Activated CD8-positive, alpha-beta memory T cell treated with anti-CD3 and anti-CD28 coated beads for 4 hours (primary cell): ENCODE data around the gene MACROD2.

Experiments
- DNase-seq, 2 donors: peaks; one replicate each; pipeline ENCODE4 v3.0.0-alpha.2; 2020; ENCODE audit warnings: low read depth in 2 of 2

The MACROD2 gene

DNA sequence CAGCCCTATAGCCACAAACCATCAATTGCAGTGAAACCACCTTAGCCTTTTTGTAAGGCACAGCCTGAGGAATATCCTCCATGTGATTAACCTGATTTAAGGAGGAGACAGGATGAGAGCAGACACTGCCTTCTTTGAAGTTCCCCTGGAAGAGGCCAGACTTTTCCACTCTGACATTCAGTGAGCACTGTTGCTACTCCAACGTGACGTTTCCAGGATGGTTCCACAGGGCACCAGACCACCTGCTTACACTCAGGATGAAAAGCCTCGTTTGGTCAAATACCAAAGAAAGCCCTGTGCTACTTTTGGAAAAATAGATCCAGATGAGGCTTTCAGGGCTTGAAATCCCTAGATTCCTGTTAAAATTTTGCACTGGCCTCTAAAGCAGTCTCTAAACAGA is 1444.2 kb downstream of the MACROD2 start:
- no peak for DNase-seq

DNA sequence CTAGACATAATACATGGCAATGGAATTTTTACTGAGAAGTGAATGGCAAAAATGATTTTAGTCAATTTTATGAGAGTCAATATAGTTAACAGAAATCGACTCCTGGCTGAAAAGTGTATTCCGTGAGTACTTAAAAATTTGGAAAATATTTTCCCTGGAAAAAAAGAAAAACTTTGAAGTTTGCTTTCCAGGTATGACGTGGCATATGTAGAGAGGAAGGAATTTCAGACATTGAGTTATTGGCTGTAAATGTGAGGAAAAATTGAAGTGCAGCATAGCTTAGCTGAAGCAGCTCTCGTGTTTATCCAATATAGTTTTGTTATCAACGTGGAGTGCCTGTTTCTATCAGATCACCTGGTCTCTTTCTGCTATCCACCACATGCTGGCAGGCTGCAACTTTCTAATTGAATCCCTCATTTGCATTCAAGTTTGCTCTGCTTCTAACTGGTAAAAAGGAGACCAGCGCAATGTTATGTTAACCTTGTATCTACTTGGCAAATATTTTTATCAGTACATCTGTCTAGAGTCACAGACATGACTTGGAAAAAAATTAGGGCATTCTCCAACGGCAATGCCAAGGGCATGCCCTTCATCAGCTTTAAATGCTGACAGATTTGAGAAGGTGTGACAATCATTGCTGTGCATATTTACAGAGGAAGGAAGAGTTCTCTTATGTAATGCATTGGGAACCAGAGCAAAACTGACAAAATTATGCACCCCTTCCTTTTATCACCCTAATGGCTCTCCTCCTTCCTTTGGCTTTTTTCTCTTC is 1444.9 kb downstream of the MACROD2 start:
- DNase-seq = no peak

DNA sequence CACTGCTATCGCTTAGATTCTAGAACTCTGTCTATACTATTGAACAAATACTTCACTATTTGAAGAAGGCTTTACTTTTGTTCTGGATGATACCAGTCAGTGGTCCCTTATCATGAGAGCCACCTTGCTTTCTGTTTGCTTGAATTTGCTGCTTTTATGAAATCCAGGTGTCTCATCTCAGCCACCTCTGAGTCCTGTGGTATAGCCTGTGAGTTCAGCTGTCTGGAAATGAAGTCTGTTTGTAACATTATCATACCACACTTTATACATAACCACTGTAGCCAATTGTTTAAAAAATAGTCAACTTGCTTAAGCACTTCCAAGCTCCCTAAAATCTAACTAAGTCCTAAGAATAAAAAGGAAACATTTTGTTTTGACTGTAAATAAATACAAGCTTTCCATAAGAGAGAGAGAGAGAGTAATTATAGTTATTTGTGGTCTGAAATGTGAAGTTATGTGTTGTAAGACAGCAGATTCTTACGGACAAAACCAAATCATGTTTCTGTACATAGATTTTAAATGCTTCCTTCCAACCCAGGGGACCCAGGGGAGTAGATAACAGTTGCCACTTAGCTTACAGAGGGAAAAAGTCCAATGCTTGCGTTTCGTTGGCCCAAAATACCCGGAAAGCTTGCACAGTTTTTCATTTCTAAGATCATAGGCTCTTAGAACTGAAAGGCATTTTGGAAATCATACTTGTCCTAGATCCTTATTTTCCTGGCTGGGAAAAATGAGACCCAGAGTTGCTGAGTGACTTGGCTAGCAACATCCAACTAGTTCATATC is 1449.9 kb downstream of the MACROD2 start:
- no peak for DNase-seq

GRCh38 chr20:15446373-15446772 is 1451.1 kb downstream of the MACROD2 start:
- DNase-seq = no peak

GRCh38 chr20:15447549-15447948 is 1452.2 kb downstream of the MACROD2 start:
- DNase-seq = no peak

DNA sequence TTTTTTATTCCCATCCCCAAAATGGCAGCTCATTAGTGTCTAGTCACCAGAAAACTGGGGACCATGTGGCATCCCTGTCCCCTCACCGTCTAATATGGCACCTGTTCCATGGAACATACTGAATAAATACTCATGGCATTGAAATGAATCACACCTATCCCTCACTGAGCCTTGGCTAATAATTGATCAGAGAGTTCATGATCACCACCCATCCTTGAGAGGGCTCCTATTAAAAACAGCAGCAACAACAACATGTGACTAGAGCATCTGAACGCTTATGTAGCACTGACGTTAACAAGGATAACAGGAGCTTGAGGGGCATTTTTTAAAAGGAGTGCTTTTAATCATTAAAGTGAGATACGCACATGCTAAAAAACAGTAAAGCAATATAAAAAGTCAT is 1453.7 kb downstream of the MACROD2 start:
- DNase-seq = no peak

GRCh38 chr20:15451241-15451640 is 1455.9 kb downstream of the MACROD2 start:
- no peak for DNase-seq

DNA sequence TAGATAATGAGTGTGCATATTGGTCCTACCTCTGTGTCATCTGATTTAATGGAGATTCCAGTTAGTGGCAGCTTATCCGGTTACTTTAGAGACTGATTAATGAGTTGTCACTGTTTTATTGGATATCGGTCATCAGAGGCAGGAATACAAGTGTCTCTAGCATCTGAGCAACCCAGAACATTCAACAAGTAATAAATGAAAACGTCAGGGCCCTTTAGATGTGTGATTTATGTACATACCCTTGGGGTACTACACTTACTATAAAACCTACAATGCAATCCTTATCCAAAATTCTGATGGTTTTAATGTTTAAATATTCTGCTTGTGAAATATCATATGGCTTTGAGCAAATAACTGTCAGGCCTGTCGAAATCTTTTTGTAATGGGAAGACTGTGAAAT is 1460.0 kb downstream of the MACROD2 start:
- no peak for DNase-seq

GRCh38 chr20:15461938-15462337 is 1466.6 kb downstream of the MACROD2 start:
- DNase-seq = no peak

GRCh38 chr20:15475483-15475882 is 1480.2 kb downstream of the MACROD2 start:
- no peak for DNase-seq

DNA sequence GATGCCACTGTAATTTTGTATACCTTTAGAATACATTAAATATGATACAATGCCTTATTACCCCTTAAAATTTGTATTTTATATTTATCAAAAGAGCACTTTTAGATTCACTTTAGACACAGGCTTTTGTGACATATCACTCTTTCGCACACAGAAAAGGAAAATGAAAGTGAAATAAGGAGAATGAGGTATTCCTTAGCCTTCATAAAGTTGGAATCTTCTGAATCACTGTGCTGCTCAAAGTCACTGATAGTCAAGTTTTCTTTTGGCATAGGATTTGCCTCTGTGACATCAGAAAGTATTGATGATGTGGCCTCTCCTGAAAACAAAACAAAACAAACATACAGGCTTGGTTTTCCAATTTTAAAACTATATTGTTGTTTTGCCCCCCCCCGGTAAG is 1480.9 kb downstream of the MACROD2 start:
- DNase-seq = no peak

DNA sequence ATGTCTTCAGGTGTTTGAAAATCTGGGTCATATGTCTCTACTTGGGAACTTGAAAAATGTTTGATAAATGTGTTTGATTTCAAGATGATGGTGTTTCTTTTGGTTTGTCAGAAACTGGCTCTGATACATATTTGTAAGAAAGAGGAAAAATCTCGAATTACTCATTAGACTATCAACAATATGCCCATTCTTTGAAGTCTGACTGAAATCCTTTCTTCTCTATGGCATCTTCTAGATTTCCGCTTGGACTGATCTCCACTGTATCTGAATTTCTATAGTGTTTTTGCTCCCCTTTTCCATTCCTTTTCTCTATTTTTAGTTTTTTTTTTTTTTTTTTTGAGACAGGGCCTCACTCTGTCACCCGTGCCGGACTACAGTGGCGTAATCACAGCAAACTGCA is 1481.5 kb downstream of the MACROD2 start:
- DNase-seq = no peak

- no peak for DNase-seq
Observed at GRCh38 chr20:15482525-15482924, 1487.2 kb downstream of the MACROD2 start.

DNA sequence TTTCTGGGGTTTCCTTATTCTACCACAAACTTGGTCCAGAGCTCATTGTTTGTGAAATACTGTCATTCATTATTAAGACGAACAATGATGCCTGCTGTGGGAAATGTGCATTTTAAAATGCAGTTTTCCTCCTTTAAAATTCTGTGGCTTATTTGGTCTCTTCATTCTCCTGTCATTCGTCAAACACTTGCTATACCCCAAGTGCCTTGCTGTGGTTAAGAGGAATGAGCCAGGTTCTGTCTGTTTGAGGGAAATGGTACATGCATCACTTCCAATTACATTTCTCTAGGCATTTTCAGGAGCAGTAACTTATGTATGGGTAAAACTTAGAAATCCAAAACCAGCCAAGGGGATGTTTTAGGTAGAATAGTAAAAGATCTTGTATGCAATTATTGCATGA is 1490.2 kb downstream of the MACROD2 start:
- DNase-seq = no peak

DNA sequence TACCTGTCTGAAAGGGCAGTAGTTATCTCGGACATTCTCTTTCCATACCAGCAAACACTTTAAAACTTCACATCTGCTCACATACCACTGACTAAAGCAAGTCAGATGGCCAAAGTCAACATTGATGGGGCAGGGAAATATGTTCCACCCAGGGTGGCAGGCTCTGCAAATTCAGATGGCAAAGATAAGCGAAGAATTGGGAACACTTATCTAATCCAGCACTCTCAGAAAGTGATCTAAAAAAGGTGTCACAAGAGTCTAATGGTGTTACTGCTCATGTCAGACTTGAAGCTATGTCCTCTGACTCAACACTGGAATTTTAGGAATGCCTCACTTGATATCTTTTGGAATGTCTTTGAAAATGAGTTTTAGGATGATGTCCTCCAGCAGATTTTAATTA is 1491.7 kb downstream of the MACROD2 start:
- no peak for DNase-seq

GRCh38 chr20:15487682-15488081 is 1492.4 kb downstream of the MACROD2 start:
- no peak for DNase-seq

DNA sequence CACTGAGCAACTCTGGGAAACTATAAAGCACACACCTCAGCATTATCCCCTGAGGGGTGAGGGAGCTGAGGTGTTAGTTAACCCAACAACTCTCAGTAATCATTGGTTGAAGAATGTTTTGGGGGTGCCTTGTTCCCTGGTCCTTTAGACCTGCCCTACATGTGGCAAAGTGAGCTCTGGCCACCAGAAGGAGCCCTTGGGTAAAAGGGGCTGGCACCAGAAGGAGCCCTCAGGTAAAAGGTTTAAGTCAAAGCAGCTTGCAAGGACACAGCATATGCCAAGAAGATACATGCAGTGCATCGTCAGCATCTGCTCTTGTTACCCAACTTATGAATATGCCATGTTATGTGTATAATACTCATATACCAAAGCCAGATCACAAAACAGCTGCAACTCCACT is 1496.3 kb downstream of the MACROD2 start:
- no peak for DNase-seq

- DNase-seq = no peak
Observed at GRCh38 chr20:15494851-15495250, 1499.5 kb downstream of the MACROD2 start.

- no peak for DNase-seq
Observed at GRCh38 chr20:15496501-15497039, 1501.3 kb downstream of the MACROD2 start.

DNA sequence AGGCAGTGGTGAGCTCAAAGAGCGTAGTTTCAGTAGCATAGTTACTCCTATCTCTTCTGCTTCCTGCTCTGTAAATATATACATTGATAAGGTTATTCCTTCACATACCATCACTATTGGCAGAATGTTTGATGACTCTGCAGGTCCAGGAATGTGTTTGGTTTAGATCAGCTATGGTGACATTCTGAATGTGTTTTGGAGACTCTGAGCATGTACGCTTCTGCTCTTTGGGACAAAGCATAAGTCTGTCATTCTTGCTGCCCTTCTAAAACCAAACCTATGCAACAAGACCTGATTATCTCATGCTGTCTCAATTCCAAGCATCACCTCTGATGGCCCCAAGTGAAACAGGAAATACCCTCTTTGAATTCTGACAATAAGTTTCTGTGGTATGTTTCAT is 1503.6 kb downstream of the MACROD2 start:
- DNase-seq = no peak

GRCh38 chr20:15506311-15506710 is 1511.0 kb downstream of the MACROD2 start:
- DNase-seq = no peak

DNA sequence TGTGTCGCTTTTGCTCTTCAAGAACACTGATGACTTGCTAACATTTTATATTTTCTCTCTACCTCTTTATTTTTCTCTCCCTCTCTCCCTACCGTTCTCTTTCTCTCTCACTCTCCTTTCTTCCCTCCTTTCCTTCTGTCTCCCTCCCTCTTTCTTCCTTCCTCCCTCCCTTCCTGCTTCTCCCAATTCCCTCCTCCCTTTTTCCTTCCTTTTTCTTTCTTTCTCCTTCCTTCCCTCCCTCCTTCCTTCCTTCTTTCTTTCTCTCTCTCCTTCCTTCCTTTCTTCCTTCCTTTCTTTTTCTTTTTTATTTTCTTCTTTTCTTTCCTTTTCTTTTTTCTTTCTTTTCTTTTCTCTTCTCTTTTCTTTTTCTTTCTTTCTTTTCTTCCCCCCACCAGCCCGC is 1511.8 kb downstream of the MACROD2 start:
- no peak for DNase-seq

- no peak for DNase-seq
Observed at GRCh38 chr20:15511551-15511950, 1516.2 kb downstream of the MACROD2 start.
